Activated CD8-positive, alpha-beta T cell treated with anti-CD3 and anti-CD28 coated beads for 36 hours (primary cell): Measurements from ENCODE around the gene TMEM184A. TPM values are rescaled to one million over a fixed set of nuclear protein-coding genes. Genes with fewer than 3 reads are reported as not detected.

ENCODE experiments used
- ATAC-seq: fragments of 200-7000 bp; cut with Tn5 transposase; one replicate; pipeline ENCODE4 v1.10.0; 2021; ENCODE audit warnings: mild to moderate bottlenecking, moderate library complexity
- CTCF ChIA-PET: fragments of 350-600 bp; sonication (Branson Sonifier 250); formaldehyde crosslinking; loops from one replicate; lab custom pipeline; 2021; ENCODE audit warnings: antibody characterized with exemption; lab: Charles Lee
- POLR2A ChIA-PET: fragments of 350-600 bp; sonication (Branson Sonifier 250); formaldehyde crosslinking; loops from one replicate; lab custom pipeline; 2021; ENCODE audit warnings: antibody characterized with exemption; lab: Charles Lee
- DNase-seq: peaks from one replicate; pipeline ENCODE4 v3.0.0-alpha.2; 2020
- H3K27ac Mint-ChIP-seq: one replicate; pipeline ENCODE4 v1.8.0; 2021; ENCODE audit warnings: mild to moderate bottlenecking, mixed read lengths
- H3K27me3 Mint-ChIP-seq: one replicate; pipeline ENCODE4 v1.8.0; 2021; ENCODE audit warnings: mixed read lengths
- H3K36me3 Mint-ChIP-seq: one replicate; pipeline ENCODE4 v1.8.0; 2021; ENCODE audit warnings: low read depth, mixed read lengths
- H3K4me1 Mint-ChIP-seq: one replicate; pipeline ENCODE4 v1.8.0; 2021; ENCODE audit warnings: low read depth, mixed read lengths
- H3K4me3 Mint-ChIP-seq: one replicate; pipeline ENCODE4 v1.8.0; 2021; ENCODE audit warnings: mild to moderate bottlenecking, moderate library complexity, mixed read lengths
- H3K9me3 Mint-ChIP-seq: one replicate; pipeline ENCODE4 v1.8.0; 2021; ENCODE audit warnings: mixed read lengths
- intact Hi-C: fragments of 100-400 bp; cut with micrococcal nuclease; formaldehyde crosslinking; loops from one replicate; pipeline ENCODE4 v1.10.0; 2022
- total RNA-seq, 2 experiments: library from RNA; stranded (reverse); gene quantifications; one replicate each; pipeline ENCODE4 v1.2.3, GENCODE V29; 2021
- TF ChIP-seq, protein P1 (sequence below): fragments of 200-600 bp; IDR thresholded peaks from one replicate; pipeline ENCODE4 v1.8.0; 2022; ENCODE audit warnings: antibody characterized with exemption, mild to moderate bottlenecking

Gene TMEM184A
- total RNA-seq, 2 experiments from 2014 or later = not detected

DNA sequence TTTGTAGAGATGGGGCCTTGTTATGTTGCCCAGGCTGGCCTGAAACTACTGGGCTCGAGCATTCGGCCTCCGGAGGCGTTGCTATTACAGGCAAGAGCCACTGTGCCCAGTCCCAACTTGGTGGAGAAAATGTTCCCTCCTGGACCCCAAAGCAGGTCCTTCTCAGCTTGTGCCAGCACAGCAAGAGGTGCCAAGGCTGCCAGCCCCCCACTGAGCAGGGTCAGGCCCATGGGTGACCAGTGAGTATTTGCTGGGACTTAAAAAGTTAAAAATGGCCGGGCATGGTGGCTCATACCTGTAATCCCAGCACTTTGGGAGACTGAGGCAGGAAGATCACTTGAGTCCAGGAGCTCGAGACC lies 20.9 kb downstream of the TMEM184A start:
- ChIA-PET POLR2A (interaction anchor here (0.6 kb wide), 1 partner anchor 26 kb away, joined by 3 read pairs; no protein-coding TSS in a partner anchor), CTCF (no interaction called here)
- Mint-ChIP-seq H3K36me3 (peaks cover 8% of the 10 kb centered on the region), H3K27ac (no peak overlapping the region), H3K4me1 (peaks cover 26% of the 10 kb centered on the region), H3K27me3 (no peaks in the 10 kb centered on the region), H3K9me3 (no peaks in the 10 kb centered on the region), H3K4me3 (no peak overlapping the region)
- ATAC-seq (no peak), DNase-seq (no peak)
- TF ChIP-seq, protein P1, sequence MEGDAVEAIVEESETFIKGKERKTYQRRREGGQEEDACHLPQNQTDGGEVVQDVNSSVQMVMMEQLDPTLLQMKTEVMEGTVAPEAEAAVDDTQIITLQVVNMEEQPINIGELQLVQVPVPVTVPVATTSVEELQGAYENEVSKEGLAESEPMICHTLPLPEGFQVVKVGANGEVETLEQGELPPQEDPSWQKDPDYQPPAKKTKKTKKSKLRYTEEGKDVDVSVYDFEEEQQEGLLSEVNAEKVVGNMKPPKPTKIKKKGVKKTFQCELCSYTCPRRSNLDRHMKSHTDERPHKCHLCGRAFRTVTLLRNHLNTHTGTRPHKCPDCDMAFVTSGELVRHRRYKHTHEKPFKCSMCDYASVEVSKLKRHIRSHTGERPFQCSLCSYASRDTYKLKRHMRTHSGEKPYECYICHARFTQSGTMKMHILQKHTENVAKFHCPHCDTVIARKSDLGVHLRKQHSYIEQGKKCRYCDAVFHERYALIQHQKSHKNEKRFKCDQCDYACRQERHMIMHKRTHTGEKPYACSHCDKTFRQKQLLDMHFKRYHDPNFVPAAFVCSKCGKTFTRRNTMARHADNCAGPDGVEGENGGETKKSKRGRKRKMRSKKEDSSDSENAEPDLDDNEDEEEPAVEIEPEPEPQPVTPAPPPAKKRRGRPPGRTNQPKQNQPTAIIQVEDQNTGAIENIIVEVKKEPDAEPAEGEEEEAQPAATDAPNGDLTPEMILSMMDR = no peak
- intact Hi-C loops = no loop called here

DNA sequence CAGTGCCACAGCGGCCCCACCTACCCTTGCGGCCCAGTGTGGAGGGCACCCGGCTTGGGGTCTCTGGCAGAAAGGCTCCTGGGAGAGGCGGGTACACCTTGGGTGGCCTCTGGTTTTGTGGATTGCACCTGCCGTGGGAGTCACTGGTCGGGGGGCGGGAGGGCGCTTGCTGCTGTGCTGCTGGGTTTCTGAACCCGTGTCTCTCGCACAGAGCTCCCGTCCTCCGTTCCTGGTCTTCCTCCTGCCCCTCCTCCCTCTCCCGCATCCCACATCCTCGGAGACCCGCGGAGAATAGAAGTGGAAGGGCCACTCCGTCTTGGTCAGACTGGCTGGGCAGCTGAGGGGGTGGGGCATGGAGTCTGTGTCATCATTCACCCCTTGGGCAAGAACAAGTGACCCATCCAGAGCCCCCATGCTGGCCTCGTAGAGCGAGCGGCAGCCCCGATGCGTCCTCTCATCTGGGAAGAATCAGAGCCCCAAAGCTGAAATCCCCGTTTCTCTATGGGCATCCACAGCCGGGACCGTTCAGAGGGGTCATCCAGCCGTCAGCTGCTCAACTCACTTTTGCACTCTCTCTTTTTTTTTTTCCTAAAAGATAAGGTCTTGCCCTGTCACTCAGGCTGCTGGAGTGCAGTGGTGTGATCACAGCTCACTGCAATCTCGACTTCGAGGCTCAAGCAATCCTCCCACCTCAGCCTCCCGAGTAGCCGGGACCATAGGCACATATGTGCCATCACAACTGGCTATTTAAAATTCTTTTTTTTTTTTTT lies 21.5 kb downstream of the TMEM184A start:
- no peaks in the 10 kb centered on the region for H3K27me3 Mint-ChIP-seq
- CTCF ChIA-PET = interaction anchor here (1.1 kb wide), 1 partner anchor 22 kb away, joined by 3 read pairs; the partner anchor contains the start of gene TMEM184A
- no peak overlapping the region for H3K4me3 Mint-ChIP-seq
- H3K4me1 Mint-ChIP-seq = peaks cover 26% of the 10 kb centered on the region
- H3K9me3 Mint-ChIP-seq = no peaks in the 10 kb centered on the region
- TF ChIP-seq, protein P1 = no peak
- POLR2A ChIA-PET = interaction anchor here (0.6 to 3.4 kb wide), 6 partner anchors 9 to 61 kb away, joined by 3 to 13 read pairs (median 4); partner anchors contain the start of gene INTS1
- H3K27ac Mint-ChIP-seq = no peak overlapping the region
- DNase-seq (no peak), ATAC-seq (no peak)
- H3K36me3 Mint-ChIP-seq = peaks cover 8% of the 10 kb centered on the region
- intact Hi-C loops = no loop called here

DNA sequence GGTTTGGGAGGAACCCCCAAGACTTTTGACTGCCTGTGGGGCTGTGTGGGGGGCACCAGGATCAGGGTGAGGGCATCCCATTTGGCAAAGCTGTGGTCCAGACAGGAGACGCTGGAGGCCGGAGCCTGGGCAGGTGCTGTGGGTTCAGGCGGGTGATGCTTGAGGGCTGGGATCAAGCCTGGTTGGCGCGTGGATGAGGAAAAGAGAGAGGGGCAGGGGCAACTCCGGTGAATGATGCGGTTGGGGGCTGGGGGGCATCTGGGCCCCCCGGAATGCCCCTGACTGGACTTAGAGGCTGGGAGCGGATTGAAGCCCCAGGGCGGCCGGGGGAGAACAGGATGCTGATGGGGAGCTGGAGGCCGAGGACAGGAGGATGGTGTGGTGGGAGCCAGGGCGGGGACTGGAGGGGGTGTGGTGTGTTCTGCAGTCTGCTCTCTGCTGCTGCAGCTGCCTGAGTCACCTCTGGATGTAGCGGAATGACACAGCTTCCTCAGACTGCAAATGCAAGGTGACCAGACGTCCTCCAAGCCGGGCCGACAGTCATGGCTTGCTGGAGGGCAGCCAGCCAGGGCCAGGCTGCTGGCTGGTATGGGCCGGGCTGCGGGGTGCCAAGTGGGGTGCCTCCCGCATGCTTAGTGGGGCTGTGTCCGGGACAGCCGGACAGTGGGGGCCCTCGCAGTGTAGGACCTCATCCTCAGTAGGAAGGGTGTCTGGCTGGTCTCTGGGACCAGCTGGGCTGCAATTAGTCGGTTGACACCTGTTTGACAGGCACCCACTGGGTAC lies 22.3 kb downstream of the TMEM184A start:
- ChIA-PET POLR2A (interaction anchor here (0.7 to 3.4 kb wide), 5 partner anchors 9 to 29 kb away, joined by 3 to 13 read pairs (median 4); partner anchors contain the start of gene INTS1), CTCF (interaction anchor here (1.1 kb wide), 1 partner anchor 23 kb away, joined by 3 read pairs; the partner anchor contains the start of gene TMEM184A)
- intact Hi-C loops = no loop called here
- H3K27me3 Mint-ChIP-seq = no peaks in the 10 kb centered on the region
- no peaks in the 10 kb centered on the region for H3K9me3 Mint-ChIP-seq
- ATAC-seq (peak; percentile 65), DNase-seq (peak; percentile 74)
- TF ChIP-seq, protein P1 = no peak
- peak overlapping the region; percentile 92 for H3K27ac Mint-ChIP-seq
- H3K4me3 Mint-ChIP-seq = peak overlapping the region; percentile 91
- peaks cover 26% of the 10 kb centered on the region for H3K4me1 Mint-ChIP-seq
- H3K36me3 Mint-ChIP-seq = peaks cover 6% of the 10 kb centered on the region

DNA sequence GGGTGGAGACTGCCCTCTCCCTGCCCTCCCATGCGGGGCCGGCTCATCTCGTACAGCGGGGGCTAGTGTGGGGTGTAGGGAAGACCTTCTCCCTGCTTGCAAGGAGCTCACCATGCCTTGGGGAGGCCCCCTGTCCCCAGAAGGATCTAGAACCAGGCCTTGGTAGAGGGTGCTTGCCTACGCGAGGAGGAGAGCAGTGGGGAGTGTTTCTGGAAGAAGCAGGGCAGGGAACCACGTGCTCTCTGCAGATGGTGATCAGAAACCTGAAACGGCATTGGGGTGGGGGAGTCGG lies 22.8 kb downstream of the TMEM184A start:
- H3K4me1 Mint-ChIP-seq = peaks cover 26% of the 10 kb centered on the region
- no peaks in the 10 kb centered on the region for H3K9me3 Mint-ChIP-seq
- peaks cover 6% of the 10 kb centered on the region for H3K36me3 Mint-ChIP-seq
- H3K27me3 Mint-ChIP-seq = no peaks in the 10 kb centered on the region
- ATAC-seq = peak; percentile 4
- DNase-seq = no peak
- peak overlapping the region; percentile 92 for H3K27ac Mint-ChIP-seq
- peak overlapping the region; percentile 91 for H3K4me3 Mint-ChIP-seq
- intact Hi-C loops = no loop called here
- TF ChIP-seq, protein P1 = no peak
- POLR2A ChIA-PET = interaction anchor here (0.7 to 3.4 kb wide), 5 partner anchors 8 to 29 kb away, joined by 3 to 13 read pairs (median 4); partner anchors contain the start of gene INTS1
- CTCF ChIA-PET = interaction anchor here (1.1 kb wide), 1 partner anchor 23 kb away, joined by 3 read pairs; the partner anchor contains the start of gene TMEM184A
